LNCAP (cell line): Measurements from ENCODE around the gene MAP1A.

Experiments
- CTCF ChIP-seq: fragments of 450-650 bp; IDR thresholded peaks from 2 replicates; pipeline ENCODE4 v1.5.1; 2017; ENCODE audit warnings: mild to moderate bottlenecking

Gene MAP1A

GRCh38 chr15:43514241-43515057 lies 3.0 kb upstream of the MAP1A start:
- peak; percentile 59 for TF ChIP-seq CTCF

GRCh38 chr15:43515741-43516140 lies 1.7 kb upstream of the MAP1A start:
- TF ChIP-seq CTCF = no peak

GRCh38 chr15:43516185-43516584 lies 1.2 kb upstream of the MAP1A start:
- TF ChIP-seq CTCF = no peak

- no peak for TF ChIP-seq CTCF
Observed at GRCh38 chr15:43516801-43517353, 531 bp upstream of the MAP1A start.

- no peak for TF ChIP-seq CTCF
Observed at GRCh38 chr15:43518197-43518761, 871 bp downstream of the MAP1A start.

- no peak for TF ChIP-seq CTCF
Observed at GRCh38 chr15:43519196-43519595, 1.8 kb downstream of the MAP1A start.

- TF ChIP-seq CTCF = no peak
Observed at GRCh38 chr15:43520138-43520537, 2.7 kb downstream of the MAP1A start.
